HG02588 (cell line): ENCODE data around the gene EFCC1.

Experiments
- ATAC-seq: cut with Tn5 transposase; IDR thresholded peaks from one replicate; pipeline ENCODE4 v1.9.1; 2021; ENCODE audit warnings: mild to moderate bottlenecking, moderate library complexity; ENCODE audit not compliant: unreplicated experiment

Gene EFCC1

GRCh38 chr3:129031476-129032215 is 30.5 kb downstream of the EFCC1 start:
- no peak for ATAC-seq

GRCh38 chr3:129032716-129033115 is 31.6 kb downstream of the EFCC1 start:
- no peak for ATAC-seq

GRCh38 chr3:129033151-129033550 is 32.0 kb downstream of the EFCC1 start:
- ATAC-seq = no peak

GRCh38 chr3:129033633-129034321 is 32.7 kb downstream of the EFCC1 start:
- ATAC-seq = no peak

- no peak for ATAC-seq
Observed at GRCh38 chr3:129034642-129035041, 33.5 kb downstream of the EFCC1 start.

- ATAC-seq = no peak
Observed at GRCh38 chr3:129035360-129036221, 34.5 kb downstream of the EFCC1 start.

GRCh38 chr3:129036222-129037092 is 35.4 kb downstream of the EFCC1 start:
- no peak for ATAC-seq

- no peak for ATAC-seq
Observed at GRCh38 chr3:129037093-129037419, 36.0 kb downstream of the EFCC1 start.

- ATAC-seq = no peak
Observed at GRCh38 chr3:129038121-129038855, 37.2 kb downstream of the EFCC1 start.

GRCh38 chr3:129039271-129040038 is 38.4 kb downstream of the EFCC1 start:
- no peak for ATAC-seq

- ATAC-seq = no peak
Observed at GRCh38 chr3:129040039-129040336, 38.9 kb downstream of the EFCC1 start.

- no peak for ATAC-seq
Observed at GRCh38 chr3:129040579-129041300, 39.6 kb downstream of the EFCC1 start.

- ATAC-seq = no peak
Observed at GRCh38 chr3:129045675-129046036, 44.6 kb downstream of the EFCC1 start.

- no peak for ATAC-seq
Observed at GRCh38 chr3:129046037-129046731, 45.1 kb downstream of the EFCC1 start.

GRCh38 chr3:129046732-129047552 is 45.8 kb downstream of the EFCC1 start:
- ATAC-seq = no peak

GRCh38 chr3:129047553-129047839 is 46.4 kb downstream of the EFCC1 start:
- no peak for ATAC-seq

GRCh38 chr3:129050556-129051295 is 49.6 kb downstream of the EFCC1 start:
- no peak for ATAC-seq
